ENCODE data around the gene ANTXR1.

The ANTXR1 gene

GRCh38 chr2:69143748-69144360 is 130.9 kb downstream of the ANTXR1 start:
- no peak overlapping the region for H3K27ac ChIP-seq (ENCODE audit: low read depth, low read length)
- H3K36me3 ChIP-seq (ENCODE audit: insufficient read depth, low read length): no peaks in the 10 kb centered on the region
- no peak overlapping the region for H3K9ac ChIP-seq (ENCODE audit: low read length)
- H3K4me1 ChIP-seq (ENCODE audit: insufficient read depth, low read length): peaks cover 13% of the 10 kb centered on the region
- H3K4me3 ChIP-seq (ENCODE audit: low read depth in 1 of 2, low read length in 2 of 2): no peak overlapping the region
- H3K27me3 ChIP-seq (ENCODE audit: control insufficient read depth in 1 of 2, insufficient read depth in 2 of 2, low read length in 2 of 2): no peaks in the 10 kb centered on the region
- H3K9me3 ChIP-seq (ENCODE audit: low read length): no peaks in the 10 kb centered on the region

- Histone ChIP-seq H3K4me3 (ENCODE audit: low read depth in 1 of 2, low read length in 2 of 2) (no peak overlapping the region), H3K27ac (ENCODE audit: low read depth, low read length) (no peak overlapping the region), H3K9ac (ENCODE audit: low read length) (no peak overlapping the region), H3K4me1 (ENCODE audit: insufficient read depth, low read length) (peaks cover 24% of the 10 kb centered on the region), H3K27me3 (ENCODE audit: control insufficient read depth in 1 of 2, insufficient read depth in 2 of 2, low read length in 2 of 2) (no peaks in the 10 kb centered on the region), H3K9me3 (ENCODE audit: low read length) (no peaks in the 10 kb centered on the region), H3K36me3 (ENCODE audit: insufficient read depth, low read length) (no peaks in the 10 kb centered on the region)
Measured at GRCh38 chr2:69145204-69145603, 132.2 kb downstream of the ANTXR1 start.

- Histone ChIP-seq H3K27ac (ENCODE audit: low read depth, low read length) (no peak overlapping the region), H3K4me3 (ENCODE audit: low read depth in 1 of 2, low read length in 2 of 2) (no peak overlapping the region), H3K27me3 (ENCODE audit: control insufficient read depth in 1 of 2, insufficient read depth in 2 of 2, low read length in 2 of 2) (no peaks in the 10 kb centered on the region), H3K9me3 (ENCODE audit: low read length) (no peaks in the 10 kb centered on the region), H3K4me1 (ENCODE audit: insufficient read depth, low read length) (peaks cover 25% of the 10 kb centered on the region), H3K9ac (ENCODE audit: low read length) (no peak overlapping the region), H3K36me3 (ENCODE audit: insufficient read depth, low read length) (no peaks in the 10 kb centered on the region)
Measured at GRCh38 chr2:69147841-69148533, 135.0 kb downstream of the ANTXR1 start.

- Histone ChIP-seq H3K9me3 (ENCODE audit: low read length) (no peaks in the 10 kb centered on the region), H3K4me3 (ENCODE audit: low read depth in 1 of 2, low read length in 2 of 2) (no peak overlapping the region), H3K36me3 (ENCODE audit: insufficient read depth, low read length) (no peaks in the 10 kb centered on the region), H3K27ac (ENCODE audit: low read depth, low read length) (peak overlapping the region; percentile 86), H3K4me1 (ENCODE audit: insufficient read depth, low read length) (peaks cover 37% of the 10 kb centered on the region), H3K9ac (ENCODE audit: low read length) (no peak overlapping the region), H3K27me3 (ENCODE audit: control insufficient read depth in 1 of 2, insufficient read depth in 2 of 2, low read length in 2 of 2) (no peaks in the 10 kb centered on the region)
Measured at GRCh38 chr2:69149631-69150215, 136.7 kb downstream of the ANTXR1 start.

- H3K27ac ChIP-seq (ENCODE audit: low read depth, low read length): no peak overlapping the region
- H3K4me1 ChIP-seq (ENCODE audit: insufficient read depth, low read length): peaks cover 37% of the 10 kb centered on the region
- H3K9ac ChIP-seq (ENCODE audit: low read length): no peak overlapping the region
- no peak overlapping the region for H3K4me3 ChIP-seq (ENCODE audit: low read depth in 1 of 2, low read length in 2 of 2)
- peaks cover 6% of the 10 kb centered on the region for H3K36me3 ChIP-seq (ENCODE audit: insufficient read depth, low read length)
- no peaks in the 10 kb centered on the region for H3K9me3 ChIP-seq (ENCODE audit: low read length)
- no peaks in the 10 kb centered on the region for H3K27me3 ChIP-seq (ENCODE audit: control insufficient read depth in 1 of 2, insufficient read depth in 2 of 2, low read length in 2 of 2)
Measured at GRCh38 chr2:69151931-69152330, 139.0 kb downstream of the ANTXR1 start.

GRCh38 chr2:69152847-69153583 is 140.0 kb downstream of the ANTXR1 start:
- Histone ChIP-seq H3K27me3 (ENCODE audit: control insufficient read depth in 1 of 2, insufficient read depth in 2 of 2, low read length in 2 of 2) (no peaks in the 10 kb centered on the region), H3K9ac (ENCODE audit: low read length) (no peak overlapping the region), H3K27ac (ENCODE audit: low read depth, low read length) (no peak overlapping the region), H3K9me3 (ENCODE audit: low read length) (no peaks in the 10 kb centered on the region), H3K4me3 (ENCODE audit: low read depth in 1 of 2, low read length in 2 of 2) (no peak overlapping the region), H3K4me1 (ENCODE audit: insufficient read depth, low read length) (peaks cover 33% of the 10 kb centered on the region), H3K36me3 (ENCODE audit: insufficient read depth, low read length) (peaks cover 9% of the 10 kb centered on the region)

- no peak overlapping the region for H3K4me3 ChIP-seq (ENCODE audit: low read depth in 1 of 2, low read length in 2 of 2)
- no peak overlapping the region for H3K27ac ChIP-seq (ENCODE audit: low read depth, low read length)
- H3K4me1 ChIP-seq (ENCODE audit: insufficient read depth, low read length): peaks cover 22% of the 10 kb centered on the region
Measured at GRCh38 chr2:69154106-69154505, 141.1 kb downstream of the ANTXR1 start.

GRCh38 chr2:69156624-69157023 is 143.6 kb downstream of the ANTXR1 start:
- Histone ChIP-seq H3K27me3 (ENCODE audit: control insufficient read depth in 1 of 2, insufficient read depth in 2 of 2, low read length in 2 of 2) (no peaks in the 10 kb centered on the region), H3K9ac (ENCODE audit: low read length) (no peak overlapping the region), H3K4me1 (ENCODE audit: insufficient read depth, low read length) (peaks cover 13% of the 10 kb centered on the region), H3K9me3 (ENCODE audit: low read length) (no peaks in the 10 kb centered on the region), H3K36me3 (ENCODE audit: insufficient read depth, low read length) (peaks cover 9% of the 10 kb centered on the region), H3K27ac (ENCODE audit: low read depth, low read length) (no peak overlapping the region), H3K4me3 (ENCODE audit: low read depth in 1 of 2, low read length in 2 of 2) (no peak overlapping the region)

More at GRCh38 chr2:69154106-69154505, 141.1 kb downstream of the ANTXR1 start:
- no peak overlapping the region for H3K9ac ChIP-seq (ENCODE audit: low read length)
- peaks cover 9% of the 10 kb centered on the region for H3K36me3 ChIP-seq (ENCODE audit: insufficient read depth, low read length)
- no peaks in the 10 kb centered on the region for H3K9me3 ChIP-seq (ENCODE audit: low read length)
- H3K27me3 ChIP-seq (ENCODE audit: control insufficient read depth in 1 of 2, insufficient read depth in 2 of 2, low read length in 2 of 2): no peaks in the 10 kb centered on the region

GRCh38 chr2:69157441-69157840 is 144.5 kb downstream of the ANTXR1 start:
- no peaks in the 10 kb centered on the region for H3K27me3 ChIP-seq (ENCODE audit: control insufficient read depth in 1 of 2, insufficient read depth in 2 of 2, low read length in 2 of 2)
- H3K9ac ChIP-seq (ENCODE audit: low read length): no peak overlapping the region
- peaks cover 20% of the 10 kb centered on the region for H3K4me1 ChIP-seq (ENCODE audit: insufficient read depth, low read length)
- H3K27ac ChIP-seq (ENCODE audit: low read depth, low read length): no peak overlapping the region
- no peak overlapping the region for H3K4me3 ChIP-seq (ENCODE audit: low read depth in 1 of 2, low read length in 2 of 2)
- no peaks in the 10 kb centered on the region for H3K9me3 ChIP-seq (ENCODE audit: low read length)
- peaks cover 9% of the 10 kb centered on the region for H3K36me3 ChIP-seq (ENCODE audit: insufficient read depth, low read length)

- H3K27ac ChIP-seq (ENCODE audit: low read depth, low read length): no peak overlapping the region
- no peak overlapping the region for H3K9ac ChIP-seq (ENCODE audit: low read length)
- no peaks in the 10 kb centered on the region for H3K9me3 ChIP-seq (ENCODE audit: low read length)
- H3K27me3 ChIP-seq (ENCODE audit: control insufficient read depth in 1 of 2, insufficient read depth in 2 of 2, low read length in 2 of 2): no peaks in the 10 kb centered on the region
- peaks cover 34% of the 10 kb centered on the region for H3K4me1 ChIP-seq (ENCODE audit: insufficient read depth, low read length)
- H3K4me3 ChIP-seq (ENCODE audit: low read depth in 1 of 2, low read length in 2 of 2): no peak overlapping the region
- peaks cover 14% of the 10 kb centered on the region for H3K36me3 ChIP-seq (ENCODE audit: insufficient read depth, low read length)
Measured at GRCh38 chr2:69159986-69160385, 147.0 kb downstream of the ANTXR1 start.

GRCh38 chr2:69162057-69162456 is 149.1 kb downstream of the ANTXR1 start:
- no peaks in the 10 kb centered on the region for H3K27me3 ChIP-seq (ENCODE audit: control insufficient read depth in 1 of 2, insufficient read depth in 2 of 2, low read length in 2 of 2)
- H3K27ac ChIP-seq (ENCODE audit: low read depth, low read length): no peak overlapping the region
- H3K36me3 ChIP-seq (ENCODE audit: insufficient read depth, low read length): peaks cover 7% of the 10 kb centered on the region
- H3K4me1 ChIP-seq (ENCODE audit: insufficient read depth, low read length): peaks cover 41% of the 10 kb centered on the region
- H3K9me3 ChIP-seq (ENCODE audit: low read length): no peaks in the 10 kb centered on the region
- H3K4me3 ChIP-seq (ENCODE audit: low read depth in 1 of 2, low read length in 2 of 2): no peak overlapping the region
- no peak overlapping the region for H3K9ac ChIP-seq (ENCODE audit: low read length)
